MM.1S (cell line): ENCODE results near the gene PDCD7.

Experiments
- DNase-seq: peaks from one replicate; pipeline ENCODE4 v3.0.0-alpha.2; 2015
- H2AFZ ChIP-seq: fragments of 300-600 bp; sonication (generic); 2 replicates; pipeline ENCODE4 v1.6.0; 2016; ENCODE audit warnings: antibody characterized with exemption, low read length
- H3F3A ChIP-seq: fragments of 300-600 bp; sonication (generic); 2 replicates; pipeline ENCODE4 v1.6.1; 2016; ENCODE audit warnings: mild to moderate bottlenecking, antibody characterized with exemption, low read length, moderate library complexity, mixed read lengths; ENCODE audit not compliant: insufficient read depth
- H3K27ac ChIP-seq: fragments of 300-600 bp; sonication (generic); 2 replicates; pipeline ENCODE4 v1.5.1; 2016; ENCODE audit warnings: mild to moderate bottlenecking, low read length
- H3K27me3 ChIP-seq: fragments of 300-600 bp; sonication (generic); replicated peaks from 2 replicates; pipeline ENCODE4 v1.6.0; 2016; ENCODE audit warnings: low read length; ENCODE audit not compliant: insufficient read depth
- H3K36me3 ChIP-seq: fragments of 300-600 bp; sonication (generic); replicated peaks from 2 replicates; pipeline ENCODE4 v1.6.1; 2016; ENCODE audit warnings: mild to moderate bottlenecking, low read length, mixed read lengths; ENCODE audit not compliant: insufficient read depth
- H3K4me1 ChIP-seq: fragments of 300-600 bp; sonication (generic); 2 replicates; pipeline ENCODE4 v1.6.1; 2016; ENCODE audit warnings: low read length, mixed read lengths
- H3K4me2 ChIP-seq: fragments of 300-600 bp; sonication (generic); 2 replicates; pipeline ENCODE4 v1.6.0; 2016; ENCODE audit warnings: low read depth, low read length
- H3K4me3 ChIP-seq: fragments of 300-600 bp; sonication (generic); 2 replicates; pipeline ENCODE4 v1.5.1; 2016; ENCODE audit warnings: low read length, mixed read lengths
- H3K79me2 ChIP-seq: fragments of 300-600 bp; sonication (generic); 2 replicates; pipeline ENCODE4 v1.6.1; 2016; ENCODE audit warnings: mixed run types, low read length, mixed read lengths
- H3K9ac ChIP-seq: fragments of 300-600 bp; sonication (generic); 2 replicates; pipeline ENCODE4 v1.6.1; 2016; ENCODE audit warnings: low read length, mixed read lengths
- H3K9me2 ChIP-seq: fragments of 300-600 bp; sonication (generic); replicated peaks from 2 replicates; pipeline ENCODE4 v1.6.1; 2016; ENCODE audit warnings: mild to moderate bottlenecking, low read length, mixed read lengths; ENCODE audit not compliant: insufficient read depth
- H3K9me3 ChIP-seq: fragments of 300-600 bp; sonication (generic); replicated peaks from 2 replicates; pipeline ENCODE4 v1.6.1; 2016; ENCODE audit warnings: mild to moderate bottlenecking, low read length, mixed read lengths; ENCODE audit not compliant: insufficient read depth
- H4K20me1 ChIP-seq: fragments of 300-600 bp; sonication (generic); 2 replicates; pipeline ENCODE4 v1.6.1; 2016; ENCODE audit warnings: mild to moderate bottlenecking, low read length, moderate library complexity, mixed read lengths; ENCODE audit not compliant: insufficient read depth
- EZH2 ChIP-seq: fragments of 300-600 bp; sonication (generic); optimal IDR thresholded peaks from 2 replicates; pipeline ENCODE3; 2017; ENCODE audit warnings: low read depth, mild to moderate bottlenecking, antibody characterized with exemption, low read length, mixed read lengths
- EZH2phosphoT487 ChIP-seq: fragments of 300-600 bp; sonication (generic); IDR thresholded peaks from 2 replicates; pipeline ENCODE4 v1.6.1; 2018; ENCODE audit warnings: antibody characterized with exemption, low read length
- TF ChIP-seq, protein P1 (sequence below): fragments of 300-600 bp; sonication (generic); IDR thresholded peaks from 2 replicates; pipeline ENCODE4 v1.5.1; 2016; ENCODE audit warnings: antibody characterized with exemption, low read length, mixed read lengths

The PDCD7 gene

DNA sequence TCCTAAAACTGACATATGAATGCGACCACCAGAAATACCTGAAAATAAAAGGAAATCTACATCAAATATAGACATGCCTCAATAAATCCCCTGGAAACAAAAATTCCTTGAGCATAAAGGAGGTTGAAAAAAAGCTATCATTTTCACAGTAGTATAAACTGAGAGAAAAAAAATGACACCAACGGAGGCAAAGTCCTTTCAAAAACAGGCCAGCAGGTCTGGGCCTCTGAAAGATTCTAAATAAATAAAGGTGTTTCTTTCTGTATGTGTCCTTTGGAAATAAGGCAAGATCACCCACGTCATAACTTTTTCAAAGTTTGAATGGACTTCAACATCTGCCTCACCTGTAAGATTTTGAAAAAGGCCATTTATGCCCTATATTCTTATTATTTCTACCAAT is 46.6 kb upstream of the PDCD7 start:
- H3K9ac ChIP-seq, result no peak overlapping the region
- H3K4me1 ChIP-seq, result peaks cover 7% of the 10 kb centered on the region; the same call in 1 of the 2 replicates
- H3K4me2 ChIP-seq, result no peak overlapping the region
- peaks cover 13% of the 10 kb centered on the region; the same call in 1 of the 2 replicates for H3K36me3 ChIP-seq
- TF ChIP-seq, protein P1, sequence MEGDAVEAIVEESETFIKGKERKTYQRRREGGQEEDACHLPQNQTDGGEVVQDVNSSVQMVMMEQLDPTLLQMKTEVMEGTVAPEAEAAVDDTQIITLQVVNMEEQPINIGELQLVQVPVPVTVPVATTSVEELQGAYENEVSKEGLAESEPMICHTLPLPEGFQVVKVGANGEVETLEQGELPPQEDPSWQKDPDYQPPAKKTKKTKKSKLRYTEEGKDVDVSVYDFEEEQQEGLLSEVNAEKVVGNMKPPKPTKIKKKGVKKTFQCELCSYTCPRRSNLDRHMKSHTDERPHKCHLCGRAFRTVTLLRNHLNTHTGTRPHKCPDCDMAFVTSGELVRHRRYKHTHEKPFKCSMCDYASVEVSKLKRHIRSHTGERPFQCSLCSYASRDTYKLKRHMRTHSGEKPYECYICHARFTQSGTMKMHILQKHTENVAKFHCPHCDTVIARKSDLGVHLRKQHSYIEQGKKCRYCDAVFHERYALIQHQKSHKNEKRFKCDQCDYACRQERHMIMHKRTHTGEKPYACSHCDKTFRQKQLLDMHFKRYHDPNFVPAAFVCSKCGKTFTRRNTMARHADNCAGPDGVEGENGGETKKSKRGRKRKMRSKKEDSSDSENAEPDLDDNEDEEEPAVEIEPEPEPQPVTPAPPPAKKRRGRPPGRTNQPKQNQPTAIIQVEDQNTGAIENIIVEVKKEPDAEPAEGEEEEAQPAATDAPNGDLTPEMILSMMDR, result no peak
- TF ChIP-seq EZH2 (no peak), EZH2phosphoT487 (no peak)
- no peaks in the 10 kb centered on the region for H3K9me3 ChIP-seq
- peaks cover 82% of the 10 kb centered on the region for H3K79me2 ChIP-seq
- no peak overlapping the region for H2AFZ ChIP-seq
- H4K20me1 ChIP-seq, result peaks cover 3% of the 10 kb centered on the region; the same call in 1 of the 2 replicates
- no peak overlapping the region for H3K27ac ChIP-seq
- no peak overlapping the region for H3K4me3 ChIP-seq
- H3K9me2 ChIP-seq, result no peaks in the 10 kb centered on the region
- DNase-seq, result no peak
- H3K27me3 ChIP-seq, result no peaks in the 10 kb centered on the region
- no peaks in the 10 kb centered on the region for H3F3A ChIP-seq

DNA sequence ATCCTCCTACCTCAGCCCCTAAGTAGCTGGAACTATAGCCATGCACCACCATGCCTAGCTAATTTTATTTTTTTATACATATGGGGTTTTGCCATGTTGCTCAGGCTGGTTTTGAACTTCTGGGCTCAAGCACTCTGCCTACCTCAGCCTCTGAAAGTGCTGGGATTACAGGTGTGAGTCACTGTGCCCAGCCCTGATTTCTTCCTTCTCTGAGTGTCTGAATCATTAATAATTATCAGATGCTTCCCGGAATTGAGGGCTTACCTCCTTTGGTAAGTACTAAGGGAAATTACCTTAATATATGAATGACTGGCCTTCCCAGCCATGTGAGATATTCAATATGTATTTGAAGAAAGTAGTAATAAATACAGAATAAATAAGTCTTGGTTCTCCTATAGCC is 44.3 kb upstream of the PDCD7 start:
- H3K4me1 ChIP-seq, result peaks cover 6% of the 10 kb centered on the region; the same call in 1 of the 2 replicates
- no peak overlapping the region for H3K4me3 ChIP-seq
- peaks cover 13% of the 10 kb centered on the region for H3K36me3 ChIP-seq
- H2AFZ ChIP-seq, result no peak overlapping the region
- H3K9me3 ChIP-seq, result no peaks in the 10 kb centered on the region
- DNase-seq, result no peak
- no peak for TF ChIP-seq EZH2phosphoT487
- TF ChIP-seq, protein P1, result no peak
- no peak for TF ChIP-seq EZH2
- H3K79me2 ChIP-seq, result peaks cover 71% of the 10 kb centered on the region
- no peaks in the 10 kb centered on the region for H3K27me3 ChIP-seq
- H3F3A ChIP-seq, result no peaks in the 10 kb centered on the region
- no peak overlapping the region for H3K4me2 ChIP-seq
- no peaks in the 10 kb centered on the region for H3K9me2 ChIP-seq
- no peak overlapping the region for H3K9ac ChIP-seq
- peaks cover 7% of the 10 kb centered on the region; the same call in 1 of the 2 replicates for H4K20me1 ChIP-seq
- H3K27ac ChIP-seq, result no peak overlapping the region

DNA sequence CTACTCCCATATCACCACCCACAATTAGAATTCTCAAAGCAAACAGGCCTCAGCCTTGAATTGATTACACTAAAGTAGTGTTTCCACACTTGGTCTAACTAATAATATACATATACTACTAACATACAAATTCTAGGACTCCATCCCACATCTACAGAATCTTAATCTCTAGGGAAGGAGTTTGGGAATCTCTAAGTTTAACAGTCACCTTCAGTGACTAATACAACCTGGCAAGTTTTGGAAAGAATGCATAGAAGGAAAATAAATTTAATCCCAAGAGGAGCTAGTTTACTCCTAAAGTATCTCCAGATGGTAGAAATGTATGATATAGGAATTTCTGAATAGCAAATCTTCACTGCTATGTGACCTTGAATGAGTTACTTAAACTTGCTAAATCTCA is 42.4 kb upstream of the PDCD7 start:
- Histone ChIP-seq H4K20me1 (peaks cover 7% of the 10 kb centered on the region; the same call in 1 of the 2 replicates), H3K27ac (no peak overlapping the region), H3K27me3 (no peaks in the 10 kb centered on the region), H3K4me2 (no peak overlapping the region), H3K9ac (no peak overlapping the region), H3K9me2 (no peaks in the 10 kb centered on the region), H2AFZ (no peak overlapping the region), H3K79me2 (peaks cover 65% of the 10 kb centered on the region), H3K4me3 (no peak overlapping the region), H3K9me3 (no peaks in the 10 kb centered on the region), H3F3A (no peaks in the 10 kb centered on the region), H3K4me1 (no peaks in the 10 kb centered on the region), H3K36me3 (peaks cover 13% of the 10 kb centered on the region)
- TF ChIP-seq EZH2phosphoT487 (no peak), EZH2 (no peak)
- TF ChIP-seq, protein P1, result no peak
- DNase-seq, result no peak
